Neural cell (in vitro differentiated cells): ENCODE results near the gene TBC1D10A. TPM values are rescaled to one million over a fixed set of nuclear protein-coding genes. Genes with fewer than 3 reads are reported as not detected.

ENCODE experiments used
- H2AFZ ChIP-seq: fragments of 200-600, 300-800 bp; sonication (generic), shearing (Covaris generic); 2 replicates; pipeline ENCODE4 v1.6.0; 2014; ENCODE audit warnings: low read depth, mild to moderate bottlenecking, antibody characterized with exemption, low read length, moderate library complexity
- H3F3A ChIP-seq: fragments of 200-600 bp; shearing (Covaris generic); 2 replicates; pipeline ENCODE4 v1.6.1; 2016; ENCODE audit warnings: mild to moderate bottlenecking, moderate library complexity, mixed read lengths, antibody characterized with exemption, low read length; ENCODE audit not compliant: insufficient read depth, poor library complexity, severe bottlenecking
- H3K27ac ChIP-seq: fragments of 200-600, 300-800 bp; sonication (generic), shearing (Covaris generic); 2 replicates; pipeline ENCODE4 v1.5.1; 2014; ENCODE audit warnings: mild to moderate bottlenecking, low read length, moderate library complexity
- H3K27me3 ChIP-seq: fragments of 300-800, 200-600 bp; sonication (generic), shearing (Covaris generic); 2 replicates; pipeline ENCODE4 v1.6.0; 2014; ENCODE audit warnings: mild to moderate bottlenecking, low read depth, low read length, moderate library complexity; ENCODE audit not compliant: insufficient read depth
- H3K36me3 ChIP-seq: fragments of 300-800, 200-600 bp; sonication (generic), shearing (Covaris generic); 2 replicates; pipeline ENCODE4 v1.5.1; 2014; ENCODE audit warnings: mild to moderate bottlenecking, antibody characterized with exemption, low read length, moderate library complexity; ENCODE audit not compliant: insufficient read depth
- H3K4me2 ChIP-seq: fragments of 300-800, 200-600 bp; sonication (generic), shearing (Covaris generic); 2 replicates; pipeline ENCODE4 v1.6.0; 2014; ENCODE audit warnings: mild to moderate bottlenecking, low read length
- H3K4me3 ChIP-seq: fragments of 300-800, 200-600 bp; sonication (generic), shearing (Covaris generic); 2 replicates; pipeline ENCODE4 v1.5.1; 2014; ENCODE audit warnings: mild to moderate bottlenecking, low read length, moderate library complexity
- H3K79me2 ChIP-seq: fragments of 200-600 bp; shearing (Covaris generic); replicated peaks from 2 replicates; pipeline ENCODE4 v1.6.0; 2014; ENCODE audit warnings: mild to moderate bottlenecking, low read length, moderate library complexity; ENCODE audit not compliant: insufficient read depth
- H3K9ac ChIP-seq: fragments of 300-800, 200-600 bp; sonication (generic), shearing (Covaris generic); 2 replicates; pipeline ENCODE4 v1.6.1; 2016; ENCODE audit warnings: mild to moderate bottlenecking, low read length, mixed read lengths
- H3K9me2 ChIP-seq: fragments of 200-600 bp; shearing (Covaris generic); 2 replicates; pipeline ENCODE4 v1.6.1; 2016; ENCODE audit warnings: mild to moderate bottlenecking, low read length, mixed read lengths; ENCODE audit not compliant: insufficient read depth
- H3K9me3 ChIP-seq: fragments of 200-600, 300-800 bp; sonication (generic), shearing (Covaris generic); 2 replicates; pipeline ENCODE4 v1.6.1; 2016; ENCODE audit warnings: mild to moderate bottlenecking, mixed run types, low read length, moderate library complexity, mixed read lengths
- H4K20me1 ChIP-seq: fragments of 200-600 bp; shearing (Covaris generic); 2 replicates; pipeline ENCODE4 v1.6.1; 2016; ENCODE audit warnings: mild to moderate bottlenecking, mixed run types; ENCODE audit not compliant: insufficient read depth
- EP300 ChIP-seq: fragments of 450-650 bp; conservative IDR thresholded peaks from 2 replicates; pipeline ENCODE4 v1.6.1; 2014; ENCODE audit warnings: antibody characterized with exemption, mild to moderate bottlenecking, moderate library complexity; ENCODE audit not compliant: poor library complexity, severe bottlenecking
- EZH2 ChIP-seq: fragments of 200-600, 300-800 bp; shearing (Covaris generic), sonication (generic); IDR thresholded peaks from 2 replicates; pipeline ENCODE4 v1.6.1; 2014; ENCODE audit warnings: antibody characterized with exemption, low read length, borderline replicate concordance, mild to moderate bottlenecking; ENCODE audit not compliant: insufficient read depth, poor library complexity, severe bottlenecking
- MXI1 ChIP-seq: fragments of 450-650 bp; conservative IDR thresholded peaks from 2 replicates; pipeline ENCODE4 v1.6.1; 2014; ENCODE audit warnings: antibody characterized with exemption, mild to moderate bottlenecking; ENCODE audit not compliant: poor library complexity, severe bottlenecking
- POLR2AphosphoS5 ChIP-seq: IDR thresholded peaks from 2 replicates; pipeline ENCODE4 v1.6.1; 2012
- RAD21 ChIP-seq: fragments of 450-650 bp; conservative IDR thresholded peaks from 2 replicates; pipeline ENCODE4 v1.6.1; 2014; ENCODE audit warnings: antibody characterized with exemption, mild to moderate bottlenecking, moderate library complexity
- SMC3 ChIP-seq: fragments of 450-650 bp; conservative IDR thresholded peaks from 2 replicates; pipeline ENCODE4 v1.6.1; 2014; ENCODE audit warnings: antibody characterized with exemption, mild to moderate bottlenecking, moderate library complexity; ENCODE audit not compliant: poor library complexity
- TAF1 ChIP-seq: IDR thresholded peaks from 2 replicates; pipeline ENCODE4 v1.6.1; 2012; ENCODE audit warnings: low read depth
- polyA plus RNA-seq: library from polyadenylated mRNA; depleted of rRNA; stranded (reverse); fragments of >200 nt; gene quantifications from 2 replicates; pipeline ENCODE4 v1.2.3, GENCODE V29; 2014
- TF ChIP-seq, protein P1 (sequence below): IDR thresholded peaks from 2 replicates; pipeline ENCODE4 v1.6.1; 2012; ENCODE audit warnings: borderline replicate concordance
- TF ChIP-seq, protein P2 (sequence below): fragments of 450-650 bp; IDR thresholded peaks from 2 replicates; pipeline ENCODE4 v1.5.1; 2014; ENCODE audit warnings: antibody characterized with exemption, mild to moderate bottlenecking, moderate library complexity; ENCODE audit not compliant: poor library complexity, severe bottlenecking

TBC1D10A gene
- polyA plus RNA-seq, 1 donor from 2014 or later: 11.9 TPM

DNA sequence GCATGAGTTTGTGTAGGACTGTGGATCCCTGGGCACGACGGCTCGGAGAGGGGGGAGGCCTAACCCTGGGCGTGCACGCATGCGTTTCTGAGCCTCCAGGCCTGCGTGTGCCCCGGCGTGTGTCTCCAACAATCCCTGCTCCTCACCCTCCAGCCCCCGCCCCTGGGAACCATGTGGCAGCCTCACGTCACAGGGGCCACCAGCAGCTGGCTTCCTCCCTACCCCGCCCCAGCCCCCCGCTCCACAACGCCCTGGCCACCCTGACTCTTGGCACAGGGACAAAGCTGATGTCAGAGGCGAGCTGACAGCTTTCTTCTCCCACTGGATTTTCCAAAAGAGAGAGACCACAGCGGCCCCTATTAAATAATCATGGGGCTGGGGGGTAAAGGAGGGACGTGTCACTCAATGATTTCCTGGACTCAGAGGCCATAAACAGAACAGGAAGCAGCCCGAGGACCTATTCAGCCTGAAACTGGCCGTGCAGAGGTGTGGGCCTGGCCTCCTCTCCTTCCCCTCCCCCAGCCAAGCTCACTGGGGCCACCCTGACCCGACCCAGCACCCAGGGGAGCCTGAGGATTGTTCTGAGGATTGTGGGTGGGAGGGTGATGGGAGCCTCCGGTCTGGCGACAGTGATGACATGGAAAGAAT is 73.4 kb downstream of the TBC1D10A start (continued):
- TF ChIP-seq MXI1: no peak
- no peak for TF ChIP-seq POLR2AphosphoS5
- no peak for TF ChIP-seq EZH2

DNA sequence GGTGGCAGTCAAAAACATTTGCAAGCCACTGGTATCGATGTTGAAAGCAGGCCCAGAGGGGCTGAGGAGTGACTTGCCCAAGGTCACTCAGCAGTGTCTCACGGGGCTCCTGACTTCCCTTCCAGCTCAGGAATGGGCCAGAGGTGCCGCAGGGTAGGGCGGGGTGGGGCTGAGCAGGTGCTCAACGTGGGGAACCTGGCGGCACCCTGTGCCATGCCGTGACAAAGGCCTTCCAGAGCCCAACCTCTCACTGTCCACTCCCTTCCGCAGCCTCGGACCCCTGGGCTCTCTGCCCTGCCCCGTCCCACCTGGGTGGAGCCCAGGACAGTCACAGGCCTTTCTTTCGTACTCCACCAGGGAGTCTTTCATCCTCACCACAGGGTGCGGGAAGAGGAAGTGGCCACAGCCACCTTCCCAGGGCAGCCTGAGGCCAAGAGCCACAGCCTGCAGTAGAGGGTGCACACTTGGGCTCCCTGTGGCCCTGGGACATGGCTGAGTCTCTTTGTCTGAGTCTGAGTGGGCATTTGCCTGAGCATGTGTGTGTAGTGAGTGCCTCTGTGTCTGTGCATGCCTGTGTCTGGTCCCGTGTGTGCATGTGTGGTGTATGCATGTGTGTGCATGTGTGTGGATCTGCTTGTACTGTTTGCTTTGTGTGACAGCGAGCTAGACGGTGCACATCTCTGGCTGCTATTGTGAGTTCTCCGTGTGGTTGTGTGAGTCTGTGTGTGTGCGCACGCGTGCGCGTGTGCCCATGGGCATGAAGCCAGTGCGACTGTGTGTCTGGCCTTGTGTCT is 74.1 kb downstream of the TBC1D10A start:
- no peaks in the 10 kb centered on the region for H3K9me3 ChIP-seq
- no peaks in the 10 kb centered on the region for H3F3A ChIP-seq
- no peak overlapping the region for H3K9ac ChIP-seq
- H3K79me2 ChIP-seq: no peaks in the 10 kb centered on the region
- H3K27me3 ChIP-seq: no peaks in the 10 kb centered on the region
- no peak overlapping the region for H3K4me2 ChIP-seq
- H3K9me2 ChIP-seq: no peaks in the 10 kb centered on the region
- no peak for TF ChIP-seq POLR2AphosphoS5
- TF ChIP-seq SMC3: no peak
- TF ChIP-seq RAD21: no peak
- TF ChIP-seq EP300: no peak
- TF ChIP-seq TAF1: no peak
- TF ChIP-seq, protein P1, sequence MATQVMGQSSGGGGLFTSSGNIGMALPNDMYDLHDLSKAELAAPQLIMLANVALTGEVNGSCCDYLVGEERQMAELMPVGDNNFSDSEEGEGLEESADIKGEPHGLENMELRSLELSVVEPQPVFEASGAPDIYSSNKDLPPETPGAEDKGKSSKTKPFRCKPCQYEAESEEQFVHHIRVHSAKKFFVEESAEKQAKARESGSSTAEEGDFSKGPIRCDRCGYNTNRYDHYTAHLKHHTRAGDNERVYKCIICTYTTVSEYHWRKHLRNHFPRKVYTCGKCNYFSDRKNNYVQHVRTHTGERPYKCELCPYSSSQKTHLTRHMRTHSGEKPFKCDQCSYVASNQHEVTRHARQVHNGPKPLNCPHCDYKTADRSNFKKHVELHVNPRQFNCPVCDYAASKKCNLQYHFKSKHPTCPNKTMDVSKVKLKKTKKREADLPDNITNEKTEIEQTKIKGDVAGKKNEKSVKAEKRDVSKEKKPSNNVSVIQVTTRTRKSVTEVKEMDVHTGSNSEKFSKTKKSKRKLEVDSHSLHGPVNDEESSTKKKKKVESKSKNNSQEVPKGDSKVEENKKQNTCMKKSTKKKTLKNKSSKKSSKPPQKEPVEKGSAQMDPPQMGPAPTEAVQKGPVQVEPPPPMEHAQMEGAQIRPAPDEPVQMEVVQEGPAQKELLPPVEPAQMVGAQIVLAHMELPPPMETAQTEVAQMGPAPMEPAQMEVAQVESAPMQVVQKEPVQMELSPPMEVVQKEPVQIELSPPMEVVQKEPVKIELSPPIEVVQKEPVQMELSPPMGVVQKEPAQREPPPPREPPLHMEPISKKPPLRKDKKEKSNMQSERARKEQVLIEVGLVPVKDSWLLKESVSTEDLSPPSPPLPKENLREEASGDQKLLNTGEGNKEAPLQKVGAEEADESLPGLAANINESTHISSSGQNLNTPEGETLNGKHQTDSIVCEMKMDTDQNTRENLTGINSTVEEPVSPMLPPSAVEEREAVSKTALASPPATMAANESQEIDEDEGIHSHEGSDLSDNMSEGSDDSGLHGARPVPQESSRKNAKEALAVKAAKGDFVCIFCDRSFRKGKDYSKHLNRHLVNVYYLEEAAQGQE: no peak
- TF ChIP-seq EZH2: no peak
- TF ChIP-seq, protein P2, sequence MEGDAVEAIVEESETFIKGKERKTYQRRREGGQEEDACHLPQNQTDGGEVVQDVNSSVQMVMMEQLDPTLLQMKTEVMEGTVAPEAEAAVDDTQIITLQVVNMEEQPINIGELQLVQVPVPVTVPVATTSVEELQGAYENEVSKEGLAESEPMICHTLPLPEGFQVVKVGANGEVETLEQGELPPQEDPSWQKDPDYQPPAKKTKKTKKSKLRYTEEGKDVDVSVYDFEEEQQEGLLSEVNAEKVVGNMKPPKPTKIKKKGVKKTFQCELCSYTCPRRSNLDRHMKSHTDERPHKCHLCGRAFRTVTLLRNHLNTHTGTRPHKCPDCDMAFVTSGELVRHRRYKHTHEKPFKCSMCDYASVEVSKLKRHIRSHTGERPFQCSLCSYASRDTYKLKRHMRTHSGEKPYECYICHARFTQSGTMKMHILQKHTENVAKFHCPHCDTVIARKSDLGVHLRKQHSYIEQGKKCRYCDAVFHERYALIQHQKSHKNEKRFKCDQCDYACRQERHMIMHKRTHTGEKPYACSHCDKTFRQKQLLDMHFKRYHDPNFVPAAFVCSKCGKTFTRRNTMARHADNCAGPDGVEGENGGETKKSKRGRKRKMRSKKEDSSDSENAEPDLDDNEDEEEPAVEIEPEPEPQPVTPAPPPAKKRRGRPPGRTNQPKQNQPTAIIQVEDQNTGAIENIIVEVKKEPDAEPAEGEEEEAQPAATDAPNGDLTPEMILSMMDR: no peak
- no peak for TF ChIP-seq MXI1
- H3K4me3 ChIP-seq: no peak overlapping the region
- H4K20me1 ChIP-seq: no peaks in the 10 kb centered on the region
- H3K27ac ChIP-seq: no peak overlapping the region
- no peak overlapping the region for H2AFZ ChIP-seq
- no peaks in the 10 kb centered on the region for H3K36me3 ChIP-seq

DNA sequence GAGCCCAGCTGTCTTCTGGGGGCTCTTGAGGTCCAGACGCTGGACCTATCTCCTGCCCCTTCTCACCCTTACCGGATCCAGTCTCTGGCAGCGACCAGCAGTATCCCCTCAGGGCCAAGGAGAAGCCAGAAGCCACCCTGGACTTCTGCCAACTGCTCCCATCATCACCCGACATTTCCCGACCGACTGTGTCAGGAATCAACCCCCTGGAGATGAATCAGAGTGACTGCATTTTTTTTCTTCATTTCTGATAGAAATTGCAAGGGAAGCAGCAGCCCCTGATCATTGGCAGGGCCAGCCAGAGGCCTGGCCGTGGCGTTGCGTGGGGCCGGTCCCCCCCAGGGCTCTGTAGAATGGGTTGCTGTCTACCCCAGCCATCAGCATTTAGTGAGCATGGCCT is 75.0 kb downstream of the TBC1D10A start:
- H4K20me1 ChIP-seq: no peaks in the 10 kb centered on the region
- H3K4me3 ChIP-seq: no peak overlapping the region
- TF ChIP-seq RAD21 (no peak), TAF1 (no peak), SMC3 (no peak), POLR2AphosphoS5 (no peak), EP300 (no peak)
- TF ChIP-seq, protein P2: no peak
- TF ChIP-seq, protein P1: no peak
- no peak overlapping the region for H3K27ac ChIP-seq
- H3K9me2 ChIP-seq: no peaks in the 10 kb centered on the region
- no peak overlapping the region for H3K9ac ChIP-seq
- no peaks in the 10 kb centered on the region for H3F3A ChIP-seq
- no peak overlapping the region for H2AFZ ChIP-seq
- H3K79me2 ChIP-seq: no peaks in the 10 kb centered on the region
- peaks cover 3% of the 10 kb centered on the region for H3K27me3 ChIP-seq
- H3K9me3 ChIP-seq: no peaks in the 10 kb centered on the region
- no peaks in the 10 kb centered on the region for H3K36me3 ChIP-seq
- H3K4me2 ChIP-seq: no peak overlapping the region
